ENCODE measurements around the gene ATP5F1D.
"Not testable (repeated sequence)": the region's sequence is repeated elsewhere in the genome, so short reads cannot be mapped to it uniquely, and the experiment has no call there.

Gene ATP5F1D

DNA sequence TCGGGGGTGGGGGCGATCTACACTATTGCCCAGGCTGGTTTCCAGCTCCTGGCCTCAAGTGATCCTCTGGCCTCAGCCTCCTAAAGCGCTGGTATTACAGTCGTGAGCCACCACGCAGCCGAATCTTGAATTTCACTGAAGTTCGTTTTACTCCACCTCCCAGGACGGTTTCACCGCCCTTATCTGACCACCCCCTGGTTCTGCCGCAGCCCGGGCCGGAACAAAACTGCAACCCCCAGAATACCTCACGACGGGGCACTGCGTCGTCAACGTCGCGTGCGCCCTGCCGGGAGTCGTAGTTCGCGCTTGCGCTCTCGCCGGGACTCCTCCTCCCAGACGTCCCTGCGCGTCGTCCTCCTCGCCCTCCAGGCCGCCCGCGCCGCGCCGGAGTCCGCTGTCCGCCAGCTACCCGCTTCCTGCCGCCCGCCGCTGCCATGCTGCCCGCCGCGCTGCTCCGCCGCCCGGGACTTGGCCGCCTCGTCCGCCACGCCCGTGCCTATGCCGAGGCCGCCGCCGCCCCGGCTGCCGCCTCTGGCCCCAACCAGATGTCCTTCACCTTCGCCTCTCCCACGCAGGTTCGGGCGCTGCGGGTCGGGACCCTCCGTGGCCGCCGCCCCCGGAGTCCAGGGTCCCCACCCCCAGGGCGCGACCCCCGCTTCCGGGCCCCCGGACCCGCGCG lies at the start of gene ATP5F1D:
Gene ATP5F1D (plus strand): TSS at position 335 of the 679 bp plus-strand sequence. CDS start 100 bp downstream, at position 435.
- peak; percentile 94 for DNase-seq

DNA sequence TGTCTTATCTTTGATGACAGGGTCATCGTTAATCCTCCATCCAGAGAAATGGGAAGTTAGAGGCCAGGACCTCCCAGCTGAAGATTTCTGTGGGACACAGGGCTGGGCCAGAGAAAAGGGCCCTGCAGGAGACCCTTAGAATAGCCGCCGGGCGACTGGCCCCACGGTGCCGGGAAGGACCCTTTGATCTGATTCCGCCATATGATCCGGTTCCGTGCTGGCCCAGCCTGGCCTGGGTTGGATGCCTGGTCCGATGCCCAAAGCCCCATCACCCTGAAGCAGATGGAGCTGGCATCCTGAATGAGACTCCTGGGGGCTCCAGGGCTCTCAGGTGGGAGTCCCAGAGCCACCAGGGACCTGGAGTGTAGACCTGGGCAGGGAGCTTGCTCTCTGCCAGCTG lies 42.0 kb upstream of the ATP5F1D start:
- DNase-seq, result no peak

DNA sequence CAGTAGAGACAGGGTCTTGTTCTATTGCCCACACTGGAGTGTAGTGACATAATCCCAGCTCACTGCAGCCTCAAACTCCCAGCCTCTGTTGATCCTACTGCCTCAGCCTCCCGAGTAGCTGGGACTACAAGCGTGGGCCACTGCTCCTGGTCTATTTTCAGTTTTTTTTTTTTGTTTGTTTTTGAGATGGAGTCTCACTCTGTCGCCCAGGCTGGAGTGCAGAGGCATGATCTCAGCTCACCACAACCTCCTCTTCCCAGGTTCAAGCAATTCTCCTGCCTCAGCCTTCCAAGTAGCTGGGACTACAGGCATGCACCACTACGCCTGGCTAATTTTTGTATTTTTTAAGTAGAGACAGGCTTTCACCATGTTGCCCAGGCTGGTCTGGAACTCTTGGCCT lies 40.9 kb upstream of the ATP5F1D start:
- not testable (repeated sequence) for DNase-seq

GRCh38 chr19:1205114-1206099 lies 36.1 kb upstream of the ATP5F1D start, which contains the start of gene STK11:
Gene STK11, plus strand, starts transcription at chr19:1205778. Its CDS starts 1,136 bp downstream, at chr19:1206914.
- peak; percentile 99 for DNase-seq

DNA sequence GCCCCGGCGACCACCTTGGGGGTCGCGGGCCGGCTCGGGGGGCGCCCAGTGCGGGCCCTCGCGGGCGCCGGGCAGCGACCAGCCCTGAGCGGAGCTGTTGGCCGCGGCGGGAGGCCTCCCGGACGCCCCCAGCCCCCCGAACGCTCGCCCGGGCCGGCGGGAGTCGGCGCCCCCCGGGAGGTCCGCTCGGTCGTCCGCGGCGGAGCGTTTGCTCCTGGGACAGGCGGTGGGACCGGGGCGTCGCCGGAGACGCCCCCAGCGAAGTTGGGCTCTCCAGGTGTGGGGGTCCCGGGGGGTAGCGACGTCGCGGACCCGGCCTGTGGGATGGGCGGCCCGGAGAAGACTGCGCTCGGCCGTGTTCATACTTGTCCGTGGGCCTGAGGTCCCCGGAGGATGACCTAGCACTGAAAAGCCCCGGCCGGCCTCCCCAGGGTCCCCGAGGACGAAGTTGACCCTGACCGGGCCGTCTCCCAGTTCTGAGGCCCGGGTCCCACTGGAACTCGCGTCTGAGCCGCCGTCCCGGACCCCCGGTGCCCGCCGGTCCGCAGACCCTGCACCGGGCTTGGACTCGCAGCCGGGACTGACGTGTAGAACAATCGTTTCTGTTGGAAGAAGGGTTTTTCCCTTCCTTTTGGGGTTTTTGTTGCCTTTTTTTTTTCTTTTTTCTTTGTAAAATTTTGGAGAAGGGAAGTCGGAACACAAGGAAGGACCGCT lies 35.2 kb upstream of the ATP5F1D start:
- DNase-seq, result no peak

DNA sequence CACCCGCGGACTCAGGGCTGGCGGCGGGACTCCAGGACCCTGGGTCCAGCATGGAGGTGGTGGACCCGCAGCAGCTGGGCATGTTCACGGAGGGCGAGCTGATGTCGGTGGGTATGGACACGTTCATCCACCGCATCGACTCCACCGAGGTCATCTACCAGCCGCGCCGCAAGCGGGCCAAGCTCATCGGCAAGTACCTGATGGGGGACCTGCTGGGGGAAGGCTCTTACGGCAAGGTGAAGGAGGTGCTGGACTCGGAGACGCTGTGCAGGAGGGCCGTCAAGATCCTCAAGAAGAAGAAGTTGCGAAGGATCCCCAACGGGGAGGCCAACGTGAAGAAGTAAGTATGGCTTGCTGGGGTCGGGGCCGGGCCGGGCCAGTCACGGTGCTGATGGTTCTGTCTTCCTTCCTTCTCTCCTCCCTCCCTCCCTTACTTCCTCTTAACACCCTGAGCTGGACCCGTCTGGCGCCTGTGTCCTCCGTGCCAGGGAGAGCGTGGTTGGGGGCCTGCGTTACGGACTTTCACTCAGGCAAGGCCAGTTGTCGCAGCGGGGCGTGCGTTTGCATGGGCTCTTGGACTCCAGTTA lies 34.6 kb upstream of the ATP5F1D start:
- peak; percentile 50 for DNase-seq

DNA sequence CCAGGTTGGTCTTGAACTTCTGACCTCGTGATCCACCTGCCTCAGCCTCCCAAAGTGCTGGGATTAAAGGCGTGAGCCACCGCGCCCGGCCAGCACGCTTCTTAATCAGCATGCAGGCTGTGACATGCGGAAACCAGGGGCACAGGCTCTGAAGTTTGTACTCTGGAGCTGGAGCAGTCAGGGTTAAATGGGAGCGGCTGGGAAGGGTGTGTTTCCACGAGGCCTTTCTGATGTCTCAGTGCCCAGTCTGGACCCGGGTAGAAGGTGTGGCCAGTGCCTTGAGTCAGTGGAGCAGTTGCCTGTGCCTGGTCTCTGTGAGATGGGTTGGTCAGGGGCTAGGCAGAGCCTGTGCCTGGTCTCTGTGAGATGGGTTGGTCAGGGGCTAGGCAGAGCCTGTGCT lies 32.7 kb upstream of the ATP5F1D start:
- DNase-seq, result not testable (repeated sequence)

GRCh38 chr19:1210227-1210538 lies 31.4 kb upstream of the ATP5F1D start:
- DNase-seq, result no peak

DNA sequence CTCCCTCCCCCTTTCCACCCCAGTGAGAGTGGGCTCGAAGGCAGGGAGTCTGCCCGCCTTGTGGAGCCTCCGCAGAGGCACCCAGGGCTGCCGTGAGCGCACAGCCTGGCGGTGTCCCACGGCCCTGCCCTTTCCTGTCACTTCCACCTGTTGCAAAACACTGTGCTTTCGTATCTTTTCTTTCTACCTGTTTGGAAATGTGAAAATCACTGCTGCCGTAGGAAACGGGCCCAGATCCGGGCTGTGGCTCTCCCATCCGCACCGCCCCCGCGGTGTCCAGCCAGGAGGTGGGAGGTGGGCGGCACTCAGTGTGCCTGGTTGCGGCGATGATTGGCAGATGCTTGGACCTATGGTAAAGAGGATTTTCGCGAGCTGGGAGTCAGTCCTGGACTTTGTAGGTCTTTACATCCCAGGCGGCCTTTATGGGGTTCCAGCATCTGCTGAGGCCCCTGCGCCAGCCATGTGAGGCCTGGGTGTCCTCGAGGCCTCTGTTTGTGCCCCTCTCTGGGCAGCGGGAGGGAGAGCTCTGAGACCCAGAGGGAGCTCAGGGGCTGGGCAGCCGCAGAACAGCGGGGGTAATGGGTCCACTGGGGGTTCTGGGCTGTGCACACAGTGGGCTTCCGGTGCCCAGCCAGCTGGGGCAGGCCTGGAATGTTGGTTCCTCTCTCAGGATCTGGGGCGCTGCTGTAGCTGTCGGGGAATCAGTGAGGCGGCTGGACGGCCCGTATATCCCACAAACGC lies 29.9 kb upstream of the ATP5F1D start:
- no peak for DNase-seq

DNA sequence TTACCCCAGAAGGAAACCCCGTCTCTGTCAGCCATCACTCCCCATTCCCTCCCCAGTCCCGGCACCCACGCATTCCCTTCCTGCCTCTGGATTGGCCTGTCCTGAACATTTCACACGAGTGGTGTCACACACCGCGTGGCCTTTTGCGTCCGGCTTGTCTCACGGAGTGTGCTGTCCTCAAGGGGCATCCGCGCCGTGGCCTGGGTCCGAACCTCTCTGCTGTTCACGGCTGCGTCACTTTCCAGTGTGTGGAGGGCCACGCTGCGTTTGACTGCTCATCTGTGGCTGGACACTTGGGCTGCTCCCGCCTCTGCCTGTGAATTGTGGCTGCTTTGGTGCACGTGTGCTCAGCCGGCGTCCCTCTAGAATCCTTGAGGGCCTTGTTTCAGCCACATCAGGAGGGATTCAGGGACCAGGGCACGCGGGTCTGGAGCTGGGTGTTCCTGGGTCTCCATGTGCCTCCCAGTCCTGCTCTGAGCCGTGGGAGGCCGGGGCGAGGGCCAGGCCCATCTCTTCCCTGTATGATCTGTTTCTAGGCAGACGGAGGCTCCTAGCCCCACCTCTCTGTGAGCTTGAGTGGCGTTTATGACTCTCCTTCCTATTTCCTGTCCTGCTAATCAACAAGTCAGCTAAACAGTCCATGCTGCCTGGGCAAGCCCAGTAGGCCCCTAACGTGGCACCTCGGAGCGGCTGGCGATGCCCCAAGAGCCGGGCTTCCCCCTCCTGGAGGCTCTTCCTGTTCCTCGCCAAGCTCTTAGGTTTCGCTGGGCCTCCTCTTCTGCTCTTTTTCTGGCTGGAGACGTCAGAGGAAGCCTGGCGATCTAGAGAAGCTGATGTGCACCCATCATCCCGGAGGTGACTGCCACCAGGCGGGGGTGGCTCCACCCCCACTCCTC lies 27.9 kb upstream of the ATP5F1D start:
- peak; percentile 58 for DNase-seq

- no peak for DNase-seq
Measured at GRCh38 chr19:1214299-1214861, 27.2 kb upstream of the ATP5F1D start.

DNA sequence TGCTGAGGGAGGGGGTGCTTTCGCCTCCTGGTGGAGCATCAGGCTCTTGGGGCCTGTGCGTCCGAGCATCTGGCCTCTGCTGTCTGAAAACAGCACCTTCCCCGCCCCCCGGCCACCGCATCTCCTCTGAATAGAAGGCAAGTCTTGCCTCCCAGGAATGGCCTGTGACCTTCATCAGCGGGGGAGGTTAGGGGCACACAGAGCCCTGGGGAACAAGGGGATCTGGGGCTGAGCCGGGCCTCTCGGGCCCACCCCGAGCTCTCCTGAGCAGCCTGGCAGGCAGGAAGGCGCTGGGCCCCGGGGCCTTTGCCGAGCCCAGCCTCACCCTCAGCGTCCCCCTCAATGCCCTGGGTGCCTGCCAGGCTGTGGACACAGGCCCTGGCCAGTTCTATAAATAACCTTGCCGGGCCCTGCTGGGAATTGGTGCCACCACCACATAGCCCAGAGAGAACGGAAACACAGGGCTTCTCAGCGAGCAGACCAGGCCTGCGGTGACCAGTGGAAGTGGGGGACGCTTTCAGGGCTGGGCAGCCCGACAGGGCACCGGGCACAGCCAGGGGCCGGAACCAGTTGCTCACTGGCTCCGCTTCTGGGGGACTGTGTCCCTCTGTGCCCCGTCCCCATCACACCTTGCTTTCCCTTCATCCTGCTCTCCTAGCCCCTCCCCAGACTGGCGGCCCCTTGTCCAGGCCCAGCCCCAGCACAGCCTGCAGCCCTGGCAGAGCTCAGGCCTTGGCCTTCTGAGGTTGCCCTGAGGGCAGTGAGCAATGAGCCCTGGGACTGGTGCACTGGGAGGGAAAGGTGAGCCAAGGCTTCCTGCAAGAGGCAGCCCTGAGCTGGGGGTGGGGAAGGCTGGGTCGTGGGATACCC lies 26.5 kb upstream of the ATP5F1D start:
- no peak for DNase-seq

DNA sequence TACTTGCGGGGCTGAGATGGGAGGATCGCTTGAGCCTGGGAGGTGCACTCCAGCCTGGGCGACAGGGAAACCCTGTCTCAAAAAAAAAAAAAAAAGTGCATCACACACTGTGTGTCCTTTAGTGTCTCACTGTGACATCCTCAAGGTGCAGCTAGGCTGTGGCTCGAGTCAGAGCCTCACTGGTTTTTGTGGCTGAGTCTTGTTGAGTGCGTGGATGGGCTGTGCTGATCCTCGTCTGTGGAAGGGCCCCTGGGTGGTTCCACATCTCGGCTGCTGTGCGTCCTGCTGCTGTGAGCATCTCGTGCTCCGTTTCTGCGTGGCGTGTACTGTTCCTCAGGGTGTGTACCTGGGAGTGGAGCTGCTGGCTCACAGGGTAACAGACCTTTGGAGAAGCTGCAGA lies 24.8 kb upstream of the ATP5F1D start:
- no peak for DNase-seq

DNA sequence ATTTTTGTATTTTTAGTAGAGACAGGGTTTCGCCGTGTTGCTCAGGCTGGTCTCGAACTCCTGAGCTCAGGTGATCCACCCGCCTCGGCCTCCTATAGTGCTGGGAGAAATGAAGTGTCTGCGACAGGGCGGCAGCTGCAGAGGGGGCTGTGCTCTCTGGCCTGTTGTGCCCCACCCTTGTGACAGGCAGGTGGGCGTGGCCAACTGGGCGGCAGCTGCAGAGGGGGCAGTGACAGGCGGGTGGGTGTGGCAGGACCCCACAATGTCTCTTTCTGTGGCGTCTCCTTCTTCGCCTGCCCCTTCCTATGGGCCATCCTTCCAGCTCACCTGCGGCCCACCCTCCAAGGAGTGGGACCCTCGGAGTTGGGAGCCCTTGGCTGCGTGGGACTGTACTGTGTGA lies 24.2 kb upstream of the ATP5F1D start:
- no peak for DNase-seq

DNA sequence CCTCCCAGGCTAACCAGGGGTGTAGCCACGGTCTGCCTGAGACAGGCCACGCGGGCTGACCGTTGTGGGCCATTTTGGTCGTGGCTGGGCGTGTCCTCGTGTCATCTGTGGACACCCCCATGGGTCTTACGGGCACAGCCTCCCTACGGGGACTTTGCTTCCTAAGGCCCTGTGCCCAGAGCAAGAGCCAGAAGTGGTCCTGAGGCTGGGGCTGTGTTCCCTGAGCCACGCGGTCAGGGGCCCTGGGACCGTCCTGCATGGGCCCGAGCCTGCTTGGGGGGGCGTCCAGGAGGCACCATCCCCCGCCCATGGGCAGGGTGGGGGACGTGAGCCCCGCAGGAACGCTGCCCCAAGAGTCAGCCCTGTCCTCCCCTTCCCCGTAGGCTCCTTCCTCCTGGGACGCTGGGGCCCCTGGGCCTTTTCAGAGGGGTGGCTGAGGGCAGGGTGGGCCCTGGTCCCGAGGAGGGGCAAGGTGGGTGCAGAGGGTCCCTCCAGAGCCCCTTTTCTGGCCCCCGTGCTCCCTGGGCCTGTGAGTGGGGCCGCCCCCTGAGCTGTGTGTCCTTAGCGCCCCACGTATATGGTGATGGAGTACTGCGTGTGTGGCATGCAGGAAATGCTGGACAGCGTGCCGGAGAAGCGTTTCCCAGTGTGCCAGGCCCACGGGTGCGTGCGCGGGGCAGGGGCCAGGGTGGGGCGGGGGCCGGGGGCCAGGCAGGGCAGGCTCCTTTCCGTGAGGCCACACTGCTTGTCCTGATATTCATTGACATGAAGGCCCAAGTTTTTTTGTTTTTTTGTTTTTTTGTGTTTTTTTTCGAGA lies 22.6 kb upstream of the ATP5F1D start:
- DNase-seq, result no peak

DNA sequence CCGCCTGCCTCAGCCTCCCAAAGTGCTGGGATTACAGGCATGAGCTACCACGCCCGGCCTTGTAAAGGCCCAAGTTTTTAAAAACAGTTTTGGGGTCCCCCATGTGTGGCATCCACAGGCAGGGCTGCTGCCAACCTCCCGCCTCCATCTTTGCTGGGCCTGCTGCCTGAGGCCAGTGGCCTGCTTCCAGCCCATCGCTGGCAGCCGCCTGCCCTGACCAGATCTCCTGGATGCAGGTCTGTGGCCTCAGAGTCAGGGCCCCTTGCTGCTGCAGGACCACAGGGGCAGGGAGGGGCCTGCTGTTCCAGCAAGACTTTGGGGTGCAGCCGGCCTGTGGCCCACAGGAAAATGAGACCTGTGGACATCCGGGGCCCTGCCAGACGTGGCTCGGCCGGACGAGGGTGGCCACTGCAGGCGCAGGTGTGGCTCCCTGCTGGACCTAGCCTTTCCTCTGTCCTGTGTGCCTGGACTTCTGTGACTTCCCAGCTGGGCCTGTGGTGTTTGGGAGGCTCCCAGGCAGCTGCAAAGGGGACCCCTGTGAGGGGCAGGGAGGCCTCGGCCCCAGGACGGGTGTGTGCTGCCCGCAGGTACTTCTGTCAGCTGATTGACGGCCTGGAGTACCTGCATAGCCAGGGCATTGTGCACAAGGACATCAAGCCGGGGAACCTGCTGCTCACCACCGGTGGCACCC lies 21.6 kb upstream of the ATP5F1D start:
- no peak for DNase-seq

- no peak for DNase-seq
Measured at GRCh38 chr19:1220477-1220930, 21.0 kb upstream of the ATP5F1D start.
